GM12892 (cell line): ENCODE results near the gene ZNF180.

Source experiments
- POLR2A ChIP-seq: IDR thresholded peaks from 2 replicates; pipeline ENCODE4 v1.6.1; 2011; ENCODE audit warnings: low read depth, low read length, control low read depth
- POLR2AphosphoS5 ChIP-seq: IDR thresholded peaks from 2 replicates; pipeline ENCODE4 v1.6.1; 2011; ENCODE audit warnings: low read depth, low read length, control low read depth
- TAF1 ChIP-seq: IDR thresholded peaks from 2 replicates; pipeline ENCODE4 v1.6.1; 2011; ENCODE audit warnings: low read depth, mild to moderate bottlenecking, control low read depth, low read length, borderline replicate concordance

- TF ChIP-seq POLR2A: no peak
- no peak for TF ChIP-seq TAF1
- TF ChIP-seq POLR2AphosphoS5: no peak
Measured at GRCh38 chr19:44455100-44455499, 45.2 kb downstream of the ZNF180 start.
